Gastroesophageal sphincter (tissue), 4 donors: ENCODE measurements around the gene FZD7. TPM values are rescaled to one million over a fixed set of nuclear protein-coding genes. Genes with fewer than 3 reads are reported as not detected.

ENCODE experiments used
- ATAC-seq: fragments of 150-250 bp; one replicate; pipeline ENCODE4 v1.9.1; 2016; ENCODE audit warnings: mild to moderate bottlenecking, moderate library complexity
- H3K27ac ChIP-seq, 4 donors: fragments of 200-600 bp; sonication (generic) in 3 of 4; 1 replicate in 3 of 4; 2 replicates in 1 of 4; pipeline ENCODE4 v1.5.1; 2016 to 2019
- H3K27me3 ChIP-seq: fragments of 200-600 bp; sonication (generic); one replicate; pipeline ENCODE4 v1.5.1; 2019
- H3K36me3 ChIP-seq, 2 donors: fragments of 200-600 bp; sonication (generic); one replicate each; pipeline ENCODE4 v1.5.1; 2019; ENCODE audit warnings: control low read depth in 1 of 2
- H3K4me1 ChIP-seq, 3 donors: fragments of 200-600 bp; sonication (generic); 1 replicate in 2 of 3; 2 replicates in 1 of 3; pipeline ENCODE4 v1.5.1; 2016 to 2019; ENCODE audit warnings: control low read depth in 2 of 3
- H3K4me3 ChIP-seq, 2 donors: fragments of 200-600 bp; sonication (generic); one replicate each; pipeline ENCODE4 v1.5.1; 2019; ENCODE audit warnings: mild to moderate bottlenecking in 1 of 2, moderate library complexity in 1 of 2
- H3K9me3 ChIP-seq, 3 donors: fragments of 200-600 bp; sonication (generic); one replicate each; pipeline ENCODE4 v1.5.1; 2017 to 2019; ENCODE audit warnings: control low read depth in 2 of 3
- CTCF ChIP-seq, 4 experiments: fragments of 200-600 bp in 2 of 4; fragments of 450-650 bp in 2 of 4; sonication (generic) in 1 of 4; IDR thresholded peaks; one replicate each; pipeline ENCODE4 v1.5.1; 2017 to 2019; ENCODE audit warnings: antibody characterized with exemption in 4 of 4, mild to moderate bottlenecking in 2 of 4, moderate library complexity in 2 of 4
- EP300 ChIP-seq: sonication (generic); formaldehyde crosslinking; IDR thresholded peaks from one replicate; pipeline ENCODE4 v1.6.1; 2017; ENCODE audit warnings: antibody characterized with exemption, mild to moderate bottlenecking
- POLR2A ChIP-seq, 2 donors: fragments of 450-650 bp; IDR thresholded peaks; one replicate each; pipeline ENCODE4 v1.6.1; 2017; ENCODE audit warnings: antibody characterized with exemption in 2 of 2, mild to moderate bottlenecking in 2 of 2, moderate library complexity in 1 of 2
- POLR2AphosphoS5 ChIP-seq: sonication (generic); formaldehyde crosslinking; IDR thresholded peaks from one replicate; pipeline ENCODE4 v1.6.1; 2017; ENCODE audit warnings: antibody characterized with exemption
- WGBS, 2 donors: methylation state at CpG; one replicate each; pipeline ENCODE4 v1.1.5; 2018; ENCODE audit warnings: low coverage in 1 of 2; 5-methylcytosine and 5-hydroxymethylcytosine counted together
- total RNA-seq, 4 donors: library from RNA; depleted of rRNA; stranded (reverse); fragments of >200 nt; gene quantifications; one replicate each; pipeline ENCODE4 v1.1.0, GENCODE V29; 2016

Gene FZD7
- total RNA-seq, 4 donors from 2014 or later: 15.9 to 55.4 (median 39.0) TPM

- Histone ChIP-seq H3K27me3 (no peaks in the 10 kb centered on the region), H3K36me3 (no peaks in the 10 kb centered on the region), H3K4me3 (no peak overlapping the region), H3K9me3 (no peaks in the 10 kb centered on the region), H3K4me1 (peaks cover 0 to 12% (median 4%) of the 10 kb centered on the region in 3 donors), H3K27ac (no peak overlapping the region)
- ATAC-seq: no peak
- whole genome bisulfite sequencing, 2 donors: 86 to 88% methylated on average over 5 of the region's 5 CpGs
- TF ChIP-seq POLR2AphosphoS5 (no peak), EP300 (no peak), CTCF (IDR thresholded peaks at IDR 0.05) (no peak), POLR2A (IDR thresholded peaks at IDR 0.05) (no peak)
These were observed 47.3 kb upstream of the FZD7 start for GRCh38 chr2:201986463-201986735.

GRCh38 chr2:201987426-201987825 is 46.2 kb upstream of the FZD7 start:
- no peak for ATAC-seq
- no peak for TF ChIP-seq POLR2AphosphoS5
- no peak for TF ChIP-seq EP300
- no peak for TF ChIP-seq CTCF (IDR thresholded peaks at IDR 0.05)
- no peak overlapping the region for H3K27ac ChIP-seq
- WGBS, 2 donors: 68 to 70% methylated on average over 1 to 2 of the region's 2 CpGs
- peaks cover 0 to 12% (median 4%) of the 10 kb centered on the region in 3 donors for H3K4me1 ChIP-seq
- H3K4me3 ChIP-seq: no peak overlapping the region
- H3K36me3 ChIP-seq: no peaks in the 10 kb centered on the region
- no peaks in the 10 kb centered on the region for H3K27me3 ChIP-seq
- H3K9me3 ChIP-seq: no peaks in the 10 kb centered on the region

GRCh38 chr2:201990069-201990468 is 43.6 kb upstream of the FZD7 start:
- 94 to 100% methylated on average over 1 to 2 of the region's 2 CpGs for WGBS, 2 donors
- TF ChIP-seq POLR2A (IDR thresholded peaks at IDR 0.05): no peak
- TF ChIP-seq POLR2AphosphoS5: no peak
- no peak for TF ChIP-seq CTCF (IDR thresholded peaks at IDR 0.05)
- no peak for TF ChIP-seq EP300
- H3K27ac ChIP-seq: no peak overlapping the region
- ATAC-seq: no peak
- H3K4me1 ChIP-seq: peaks cover 0 to 5% (median 3%) of the 10 kb centered on the region in 3 donors
- H3K9me3 ChIP-seq: no peaks in the 10 kb centered on the region
- no peaks in the 10 kb centered on the region for H3K27me3 ChIP-seq
- no peak overlapping the region for H3K4me3 ChIP-seq
- H3K36me3 ChIP-seq: no peaks in the 10 kb centered on the region

- Histone ChIP-seq H3K27ac (no peak overlapping the region), H3K9me3 (no peaks in the 10 kb centered on the region), H3K4me1 (no peaks in the 10 kb centered on the region), H3K4me3 (no peak overlapping the region), H3K27me3 (no peaks in the 10 kb centered on the region), H3K36me3 (no peaks in the 10 kb centered on the region)
- ATAC-seq: no peak
- WGBS, 2 donors: 96% methylated on average over 4 of the region's 4 CpGs
- no peak for TF ChIP-seq CTCF (IDR thresholded peaks at IDR 0.05)
- no peak for TF ChIP-seq EP300
- TF ChIP-seq POLR2A (IDR thresholded peaks at IDR 0.05): no peak
- no peak for TF ChIP-seq POLR2AphosphoS5
These were observed 40.7 kb upstream of the FZD7 start for GRCh38 chr2:201992960-201993359.

- H3K4me1 ChIP-seq: no peaks in the 10 kb centered on the region
- WGBS, 2 donors: 83 to 100% methylated on average over 1 to 2 of the region's 2 CpGs
- no peak overlapping the region for H3K4me3 ChIP-seq
- TF ChIP-seq POLR2A (IDR thresholded peaks at IDR 0.05) (no peak), CTCF (IDR thresholded peaks at IDR 0.05) (no peak), EP300 (no peak), POLR2AphosphoS5 (no peak)
- H3K27me3 ChIP-seq: no peaks in the 10 kb centered on the region
- no peaks in the 10 kb centered on the region for H3K36me3 ChIP-seq
- no peak overlapping the region for H3K27ac ChIP-seq
- no peaks in the 10 kb centered on the region for H3K9me3 ChIP-seq
- ATAC-seq: no peak
These were observed 38.5 kb upstream of the FZD7 start for GRCh38 chr2:201994973-201995638.
